Measurements from ENCODE around the gene EIF4E2. TPM values are rescaled to one million over a fixed set of nuclear protein-coding genes. Genes with fewer than 3 reads are reported as not detected.

EIF4E2 gene
- total RNA-seq, 4 donors from 2014 or later = 23.8 to 38.5 (median 27.8) TPM

DNA sequence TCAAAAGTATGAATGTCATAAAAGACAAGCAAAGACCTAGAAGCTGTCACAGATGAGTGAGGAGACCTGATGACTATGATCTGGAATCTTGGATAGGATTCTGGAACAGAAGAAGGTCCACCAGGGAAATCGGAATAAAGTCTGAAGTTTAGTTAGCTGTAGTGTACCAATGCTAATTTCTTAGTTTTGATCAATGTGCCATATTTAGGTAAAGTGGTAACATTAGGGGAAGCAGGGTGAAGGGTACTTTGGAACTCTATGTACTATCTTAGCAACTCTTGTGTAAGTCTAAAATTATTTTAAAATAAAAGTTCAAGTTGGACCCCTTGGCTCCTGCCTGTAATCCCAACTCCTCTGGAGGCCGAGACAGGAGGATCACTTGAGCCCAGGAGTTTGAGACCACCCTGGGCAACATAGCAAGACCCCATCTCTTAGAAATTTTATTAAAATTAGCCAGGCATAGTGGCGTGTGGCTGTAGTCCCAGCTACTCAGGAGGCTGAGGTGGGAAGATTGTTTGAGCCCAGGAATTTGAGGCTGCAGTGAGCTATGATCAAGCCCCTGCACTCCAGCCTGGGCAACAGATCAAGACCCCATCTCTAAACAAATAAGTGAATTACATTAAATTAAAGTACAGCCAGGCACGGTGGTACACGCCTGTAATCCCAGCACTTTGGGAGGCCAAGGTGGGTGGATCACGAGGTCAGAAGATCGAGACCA lies 47.0 kb downstream of the EIF4E2 start:
- Histone ChIP-seq H3K9me3 (no peaks in the 10 kb centered on the region), H3K4me3 (no peak overlapping the region), H3K36me3 (no peaks in the 10 kb centered on the region), H3K27ac (no peak overlapping the region), H3K4me1 (no peaks in the 10 kb centered on the region), H3K27me3 (no peaks in the 10 kb centered on the region)
- WGBS, 2 donors = 81 to 92% methylated on average over 7 of the region's 7 CpGs
- TF ChIP-seq CTCF (IDR thresholded peaks at IDR 0.05) (no peak), EP300 (IDR thresholded peaks at IDR 0.05) (no peak), POLR2A (IDR thresholded peaks at IDR 0.05) (no peak)
- DNase-seq (ENCODE audit: low spot score in 2 of 2) = no peak

- DNase-seq (ENCODE audit: low spot score in 2 of 2) = no peak
- WGBS, 2 donors = 86 to 88% methylated on average over 4 of the region's 4 CpGs
- TF ChIP-seq EP300 (IDR thresholded peaks at IDR 0.05) (no peak), POLR2A (IDR thresholded peaks at IDR 0.05) (no peak), CTCF (IDR thresholded peaks at IDR 0.05) (no peak)
- Histone ChIP-seq H3K27me3 (no peaks in the 10 kb centered on the region), H3K27ac (no peak overlapping the region), H3K9me3 (no peaks in the 10 kb centered on the region), H3K4me1 (no peaks in the 10 kb centered on the region), H3K4me3 (no peak overlapping the region), H3K36me3 (no peaks in the 10 kb centered on the region)
Measured at GRCh38 chr2:232598293-232598692, 47.8 kb downstream of the EIF4E2 start.

- H3K9me3 ChIP-seq = no peaks in the 10 kb centered on the region
- no peaks in the 10 kb centered on the region for H3K4me1 ChIP-seq
- no peak overlapping the region for H3K27ac ChIP-seq
- TF ChIP-seq CTCF (IDR thresholded peaks at IDR 0.05) = no peak
- no peak for TF ChIP-seq EP300 (IDR thresholded peaks at IDR 0.05)
- no peak for TF ChIP-seq POLR2A (IDR thresholded peaks at IDR 0.05)
- H3K27me3 ChIP-seq = no peaks in the 10 kb centered on the region
- DNase-seq (ENCODE audit: low spot score in 2 of 2) = no peak
- no peaks in the 10 kb centered on the region for H3K36me3 ChIP-seq
- H3K4me3 ChIP-seq = no peak overlapping the region
- 78% methylated on average over 17 of the region's 17 CpGs for WGBS, 2 donors
Measured at GRCh38 chr2:232600053-232600773, 49.7 kb downstream of the EIF4E2 start.

DNA sequence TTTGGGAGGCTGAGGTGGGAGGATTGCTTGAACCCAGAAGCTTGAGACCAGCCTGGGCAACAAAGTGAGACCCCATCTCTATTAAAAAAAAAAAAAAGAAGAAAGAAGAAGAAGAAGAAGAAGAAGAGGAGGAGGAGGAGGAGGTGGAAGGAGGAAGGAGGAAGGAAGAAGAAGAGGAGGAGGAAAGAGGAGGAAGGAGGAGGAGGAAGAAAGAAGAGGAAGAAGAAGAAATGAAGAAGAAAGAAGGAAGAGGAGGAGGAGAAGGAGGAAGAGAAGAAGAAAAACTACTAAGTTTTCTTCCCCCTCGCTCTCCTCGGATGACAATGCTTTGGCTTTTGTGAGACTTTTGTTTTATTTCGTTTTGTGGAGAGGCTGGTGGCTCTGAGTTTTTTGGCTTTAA lies 52.8 kb downstream of the EIF4E2 start:
- TF ChIP-seq POLR2A (IDR thresholded peaks at IDR 0.05) = no peak
- no peak for TF ChIP-seq CTCF (IDR thresholded peaks at IDR 0.05)
- TF ChIP-seq EP300 (IDR thresholded peaks at IDR 0.05) = no peak
- no peaks in the 10 kb centered on the region for H3K27me3 ChIP-seq
- DNase-seq (ENCODE audit: low spot score in 2 of 2) = no peak
- H3K36me3 ChIP-seq = no peaks in the 10 kb centered on the region
- H3K27ac ChIP-seq = no peak overlapping the region
- no peak overlapping the region for H3K4me3 ChIP-seq
- WGBS, 2 donors = 75 to 76% methylated on average over 3 of the region's 3 CpGs
- H3K9me3 ChIP-seq = no peaks in the 10 kb centered on the region
- H3K4me1 ChIP-seq = peaks cover 0 to 7% (median 0%) of the 10 kb centered on the region in 4 donors

GRCh38 chr2:232604535-232604934 lies 54.0 kb downstream of the EIF4E2 start:
- Histone ChIP-seq H3K36me3 (no peaks in the 10 kb centered on the region), H3K9me3 (no peaks in the 10 kb centered on the region), H3K27me3 (no peaks in the 10 kb centered on the region), H3K4me3 (no peak overlapping the region), H3K27ac (no peak overlapping the region), H3K4me1 (peaks cover 0 to 7% (median 0%) of the 10 kb centered on the region in 4 donors)
- no peak for TF ChIP-seq CTCF (IDR thresholded peaks at IDR 0.05)
- no peak for TF ChIP-seq EP300 (IDR thresholded peaks at IDR 0.05)
- TF ChIP-seq POLR2A (IDR thresholded peaks at IDR 0.05) = no peak
- WGBS, 2 donors = 86 to 91% methylated on average over 10 of the region's 10 CpGs
- DNase-seq (ENCODE audit: low spot score in 2 of 2) = no peak

All from tibial nerve (tissue), 4 donors.